Suprapubic skin (tissue), 4 donors: Measurements from ENCODE around the gene UGT3A2. TPM values are rescaled to one million over a fixed set of nuclear protein-coding genes. Genes with fewer than 3 reads are reported as not detected.

Experiments used
- DNase-seq, 2 donors: peaks; one replicate each; pipeline ENCODE4 v3.0.0-alpha.2; 2019; ENCODE audit warnings: low spot score in 2 of 2
- H3K27ac ChIP-seq: fragments of 200-600 bp; sonication (generic); one replicate; pipeline ENCODE4 v1.5.1; 2019
- H3K27me3 ChIP-seq: fragments of 200-600 bp; sonication (generic); one replicate; pipeline ENCODE4 v1.5.1; 2019
- H3K36me3 ChIP-seq: fragments of 200-600 bp; sonication (generic); one replicate; pipeline ENCODE4 v1.5.1; 2019
- H3K4me1 ChIP-seq: fragments of 200-600 bp; sonication (generic); one replicate; pipeline ENCODE4 v1.5.1; 2019
- H3K4me3 ChIP-seq: fragments of 200-600 bp; sonication (generic); one replicate; pipeline ENCODE4 v1.5.1; 2019; ENCODE audit warnings: mild to moderate bottlenecking
- H3K9me3 ChIP-seq: fragments of 200-600 bp; sonication (generic); one replicate; pipeline ENCODE4 v1.5.1; 2019
- EP300 ChIP-seq: sonication (generic); formaldehyde crosslinking; IDR thresholded peaks from one replicate; pipeline ENCODE4 v1.6.1; 2017; ENCODE audit warnings: antibody characterized with exemption
- POLR2A ChIP-seq, 2 donors: fragments of 450-650 bp; IDR thresholded peaks; one replicate each; pipeline ENCODE4 v1.6.1; 2017; ENCODE audit warnings: antibody characterized with exemption in 2 of 2, mild to moderate bottlenecking in 2 of 2, moderate library complexity in 2 of 2
- POLR2AphosphoS5 ChIP-seq, 3 donors: sonication (generic); formaldehyde crosslinking; IDR thresholded peaks; one replicate each; pipeline ENCODE4 v1.6.1; 2017; ENCODE audit warnings: antibody characterized with exemption in 3 of 3
- WGBS: methylation state at CpG from one replicate; pipeline ENCODE4 v1.1.5; 2018; 5-methylcytosine and 5-hydroxymethylcytosine counted together
- total RNA-seq, 4 donors: library from RNA; depleted of rRNA; stranded (reverse); fragments of >200 nt; gene quantifications; one replicate each; pipeline ENCODE4 v1.1.0, GENCODE V29; 2016
- TF ChIP-seq, protein P1 (sequence below), 2 donors: fragments of 200-600 bp in 1 of 2; fragments of 450-650 bp in 1 of 2; sonication (generic) in 1 of 2; IDR thresholded peaks; one replicate each; pipeline ENCODE4 v1.5.1; 2016 to 2019; ENCODE audit warnings: antibody characterized with exemption in 2 of 2, mild to moderate bottlenecking in 1 of 2, moderate library complexity in 1 of 2

UGT3A2 gene
- total RNA-seq, 4 donors from 2014 or later = 5.7 to 17.8 (median 7.8) TPM; not detected in 1

DNA sequence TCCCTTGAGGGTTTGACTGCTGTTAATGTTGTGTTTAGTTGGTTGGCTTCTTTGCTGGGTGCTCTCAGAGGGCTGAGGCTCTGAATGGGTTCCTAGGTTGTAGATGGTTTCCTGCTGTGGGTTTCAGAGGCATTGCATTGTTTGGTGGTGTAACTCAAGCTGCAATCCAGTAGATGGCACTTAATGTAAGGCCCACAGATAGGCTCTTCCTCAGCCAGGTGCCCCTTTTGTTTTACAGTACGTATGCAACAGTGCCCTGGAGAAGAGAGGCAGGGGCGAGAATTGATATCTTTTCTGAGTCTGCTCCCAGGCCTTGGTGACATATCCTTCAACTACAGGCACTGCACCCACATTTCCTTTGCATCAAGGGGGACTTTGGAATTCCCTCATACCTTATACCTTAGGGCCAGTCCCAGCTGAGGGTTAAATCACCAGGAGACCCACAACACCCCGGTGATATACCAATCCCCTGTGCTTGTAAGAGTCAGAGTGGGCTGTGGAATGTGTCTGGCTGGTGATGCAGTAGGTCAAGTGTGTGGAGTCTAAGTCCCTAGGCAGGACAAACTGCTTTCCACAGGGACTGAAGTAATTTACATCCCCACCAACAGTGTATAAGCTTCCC lies 7.0 kb upstream of the UGT3A2 start:
- H3K36me3 ChIP-seq = no peaks in the 10 kb centered on the region
- peaks cover 7% of the 10 kb centered on the region for H3K27me3 ChIP-seq
- no peak overlapping the region for H3K4me3 ChIP-seq
- H3K9me3 ChIP-seq = no peaks in the 10 kb centered on the region
- 66% methylated on average over 3 of the region's 3 CpGs for WGBS
- no peak for DNase-seq
- no peaks in the 10 kb centered on the region for H3K4me1 ChIP-seq
- no peak for TF ChIP-seq POLR2A (IDR thresholded peaks at IDR 0.05)
- no peak for TF ChIP-seq EP300
- TF ChIP-seq, protein P1, sequence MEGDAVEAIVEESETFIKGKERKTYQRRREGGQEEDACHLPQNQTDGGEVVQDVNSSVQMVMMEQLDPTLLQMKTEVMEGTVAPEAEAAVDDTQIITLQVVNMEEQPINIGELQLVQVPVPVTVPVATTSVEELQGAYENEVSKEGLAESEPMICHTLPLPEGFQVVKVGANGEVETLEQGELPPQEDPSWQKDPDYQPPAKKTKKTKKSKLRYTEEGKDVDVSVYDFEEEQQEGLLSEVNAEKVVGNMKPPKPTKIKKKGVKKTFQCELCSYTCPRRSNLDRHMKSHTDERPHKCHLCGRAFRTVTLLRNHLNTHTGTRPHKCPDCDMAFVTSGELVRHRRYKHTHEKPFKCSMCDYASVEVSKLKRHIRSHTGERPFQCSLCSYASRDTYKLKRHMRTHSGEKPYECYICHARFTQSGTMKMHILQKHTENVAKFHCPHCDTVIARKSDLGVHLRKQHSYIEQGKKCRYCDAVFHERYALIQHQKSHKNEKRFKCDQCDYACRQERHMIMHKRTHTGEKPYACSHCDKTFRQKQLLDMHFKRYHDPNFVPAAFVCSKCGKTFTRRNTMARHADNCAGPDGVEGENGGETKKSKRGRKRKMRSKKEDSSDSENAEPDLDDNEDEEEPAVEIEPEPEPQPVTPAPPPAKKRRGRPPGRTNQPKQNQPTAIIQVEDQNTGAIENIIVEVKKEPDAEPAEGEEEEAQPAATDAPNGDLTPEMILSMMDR (IDR thresholded peaks at IDR 0.05) = no peak
- no peak for TF ChIP-seq POLR2AphosphoS5 (IDR thresholded peaks at IDR 0.05)
- H3K27ac ChIP-seq = no peak overlapping the region

DNA sequence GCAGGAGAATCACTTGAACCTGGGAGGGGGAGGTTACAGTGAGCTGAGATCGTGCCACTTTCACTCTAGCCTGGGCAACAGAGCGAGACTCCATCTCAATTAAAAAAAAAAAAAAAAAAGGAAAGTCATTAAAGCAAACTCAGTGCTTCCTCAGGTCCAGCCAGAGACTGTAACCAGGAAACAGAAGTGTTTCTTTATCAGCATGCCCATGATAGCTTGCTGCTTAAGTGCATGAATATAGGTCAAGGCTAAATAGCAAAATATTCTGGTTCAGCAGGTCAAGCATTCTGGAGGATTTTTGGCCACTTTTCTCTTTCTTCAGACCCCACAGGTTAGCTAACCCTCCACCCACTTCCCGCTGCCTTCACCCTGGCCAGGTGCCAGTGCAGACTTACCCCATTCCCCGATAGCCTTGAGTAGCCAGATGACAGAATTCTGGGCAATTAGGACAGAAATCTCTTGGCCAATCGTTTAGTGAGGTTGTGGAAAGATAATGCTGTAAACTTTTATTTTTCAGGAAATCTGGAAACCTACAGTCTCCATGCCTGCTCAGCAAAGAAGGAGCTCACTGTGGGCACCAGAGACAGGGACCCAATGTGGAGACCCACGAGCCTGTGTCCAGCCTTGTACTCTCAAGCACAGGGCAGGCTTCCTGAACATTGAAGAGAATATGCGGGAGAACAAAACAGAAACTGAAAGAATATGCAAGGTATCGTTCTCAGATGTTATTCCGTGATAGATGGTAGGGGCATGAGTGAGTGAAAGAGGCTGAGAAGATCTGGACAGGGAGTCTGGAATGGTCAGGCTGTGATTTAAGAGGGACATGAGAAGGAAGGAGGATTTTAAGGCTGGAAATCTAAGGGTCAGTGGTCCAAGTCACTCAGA lies 4.2 kb upstream of the UGT3A2 start:
- Histone ChIP-seq H3K9me3 (no peaks in the 10 kb centered on the region), H3K27me3 (peaks cover 24% of the 10 kb centered on the region), H3K36me3 (no peaks in the 10 kb centered on the region), H3K4me3 (no peak overlapping the region), H3K27ac (no peak overlapping the region), H3K4me1 (peaks cover 5% of the 10 kb centered on the region)
- WGBS = 52% methylated on average over 9 of the region's 9 CpGs
- no peak for TF ChIP-seq EP300
- TF ChIP-seq POLR2A (IDR thresholded peaks at IDR 0.05) = no peak
- TF ChIP-seq POLR2AphosphoS5 (IDR thresholded peaks at IDR 0.05) = no peak
- TF ChIP-seq, protein P1 (IDR thresholded peaks at IDR 0.05) = no peak
- no peak for DNase-seq

DNA sequence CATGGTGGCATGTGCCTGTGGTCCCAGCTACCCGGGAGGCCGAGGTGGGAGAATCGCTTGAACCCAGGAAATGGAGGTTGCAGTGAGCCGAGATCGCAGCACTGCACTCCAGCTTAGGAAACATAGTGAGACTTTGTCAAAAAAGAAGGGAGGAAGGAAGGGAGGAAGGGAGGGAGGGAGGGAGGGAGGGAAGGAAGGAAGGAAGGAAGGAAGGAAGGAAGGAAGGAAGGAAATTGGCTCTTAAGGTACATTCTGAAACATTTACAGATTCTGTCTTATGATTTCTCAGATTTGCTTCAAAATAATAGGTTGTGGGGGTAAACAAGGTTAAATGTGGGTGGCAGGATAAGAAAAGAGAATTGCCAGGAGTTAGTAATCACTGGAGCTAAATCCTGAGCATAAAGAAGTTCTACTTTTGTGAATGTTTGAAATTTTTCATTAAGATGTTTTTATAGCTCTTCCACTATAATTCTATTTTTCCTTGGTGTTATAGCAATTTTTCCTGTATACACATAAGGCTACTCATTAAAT lies 2.1 kb upstream of the UGT3A2 start:
- H3K27ac ChIP-seq = no peak overlapping the region
- H3K9me3 ChIP-seq = no peaks in the 10 kb centered on the region
- peaks cover 24% of the 10 kb centered on the region for H3K27me3 ChIP-seq
- H3K4me1 ChIP-seq = peaks cover 5% of the 10 kb centered on the region
- 100% methylated on average over 5 of the region's 5 CpGs for WGBS
- no peaks in the 10 kb centered on the region for H3K36me3 ChIP-seq
- H3K4me3 ChIP-seq = no peak overlapping the region
- TF ChIP-seq POLR2AphosphoS5 (IDR thresholded peaks at IDR 0.05) = no peak
- no peak for TF ChIP-seq POLR2A (IDR thresholded peaks at IDR 0.05)
- TF ChIP-seq, protein P1 (IDR thresholded peaks at IDR 0.05) = no peak
- no peak for TF ChIP-seq EP300
- DNase-seq = no peak

DNA sequence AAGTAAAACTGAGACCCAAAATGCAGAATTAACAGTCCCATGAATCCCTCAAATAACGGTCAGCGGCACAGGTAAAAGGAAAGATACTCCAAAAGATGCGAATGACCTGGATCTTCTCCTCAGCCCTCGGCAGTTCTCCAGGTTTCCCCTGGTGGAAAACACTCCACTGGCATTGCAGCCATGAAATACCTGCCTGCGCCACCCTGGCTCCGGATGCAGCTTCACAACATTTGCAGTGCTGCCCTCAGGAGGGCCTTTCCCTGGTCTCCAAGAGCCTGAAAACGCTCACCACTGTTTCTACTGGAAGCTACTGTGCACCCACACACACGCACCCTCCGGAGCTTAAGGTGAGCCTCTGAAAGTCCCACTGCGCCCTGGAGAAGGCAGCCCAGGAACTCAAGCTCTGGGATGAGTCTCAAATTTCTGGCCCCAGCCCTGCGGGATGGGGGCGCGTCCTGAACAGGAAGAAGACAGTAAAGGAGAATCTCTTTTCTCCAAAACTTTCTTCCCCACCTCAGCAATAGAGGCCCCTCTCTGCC lies 612 bp downstream of the UGT3A2 start:
- no peaks in the 10 kb centered on the region for H3K9me3 ChIP-seq
- no peak for TF ChIP-seq EP300
- TF ChIP-seq, protein P1 (IDR thresholded peaks at IDR 0.05) = no peak
- no peak for TF ChIP-seq POLR2AphosphoS5 (IDR thresholded peaks at IDR 0.05)
- TF ChIP-seq POLR2A (IDR thresholded peaks at IDR 0.05) = no peak
- DNase-seq = no peak
- H3K4me1 ChIP-seq = peaks cover 5% of the 10 kb centered on the region
- WGBS = 29% methylated on average over 13 of the region's 13 CpGs
- H3K27ac ChIP-seq = no peak overlapping the region
- H3K36me3 ChIP-seq = no peaks in the 10 kb centered on the region
- H3K4me3 ChIP-seq = no peak overlapping the region
- H3K27me3 ChIP-seq = peaks cover 24% of the 10 kb centered on the region
